ENCODE results near the gene ROR1.

DNA sequence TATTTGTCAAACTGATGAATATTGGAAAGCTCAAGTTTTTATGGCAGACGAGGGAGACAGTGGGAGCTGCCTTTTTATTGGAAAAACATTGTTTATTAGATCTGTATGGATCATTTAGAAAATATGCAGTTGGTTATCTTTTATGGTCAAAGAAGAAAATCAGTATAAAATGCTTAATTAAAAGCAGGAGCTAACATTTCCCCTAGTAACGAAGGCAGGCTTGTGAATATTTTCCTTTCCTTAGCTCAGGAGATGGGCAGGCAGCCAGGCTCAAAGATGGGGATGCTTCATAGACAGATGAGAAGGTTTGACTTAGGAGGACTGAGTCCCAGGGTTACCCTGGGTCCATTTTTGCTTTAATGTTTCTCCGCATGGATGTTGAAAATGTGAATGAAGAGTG, 26.0 kb downstream of the ROR1 start:
- TF ChIP-seq, protein P1, sequence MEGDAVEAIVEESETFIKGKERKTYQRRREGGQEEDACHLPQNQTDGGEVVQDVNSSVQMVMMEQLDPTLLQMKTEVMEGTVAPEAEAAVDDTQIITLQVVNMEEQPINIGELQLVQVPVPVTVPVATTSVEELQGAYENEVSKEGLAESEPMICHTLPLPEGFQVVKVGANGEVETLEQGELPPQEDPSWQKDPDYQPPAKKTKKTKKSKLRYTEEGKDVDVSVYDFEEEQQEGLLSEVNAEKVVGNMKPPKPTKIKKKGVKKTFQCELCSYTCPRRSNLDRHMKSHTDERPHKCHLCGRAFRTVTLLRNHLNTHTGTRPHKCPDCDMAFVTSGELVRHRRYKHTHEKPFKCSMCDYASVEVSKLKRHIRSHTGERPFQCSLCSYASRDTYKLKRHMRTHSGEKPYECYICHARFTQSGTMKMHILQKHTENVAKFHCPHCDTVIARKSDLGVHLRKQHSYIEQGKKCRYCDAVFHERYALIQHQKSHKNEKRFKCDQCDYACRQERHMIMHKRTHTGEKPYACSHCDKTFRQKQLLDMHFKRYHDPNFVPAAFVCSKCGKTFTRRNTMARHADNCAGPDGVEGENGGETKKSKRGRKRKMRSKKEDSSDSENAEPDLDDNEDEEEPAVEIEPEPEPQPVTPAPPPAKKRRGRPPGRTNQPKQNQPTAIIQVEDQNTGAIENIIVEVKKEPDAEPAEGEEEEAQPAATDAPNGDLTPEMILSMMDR (IDR thresholded peaks at IDR 0.05; ENCODE audit: borderline replicate concordance, extremely low read depth, low read length, poor library complexity, severe bottlenecking): no peak
- TF ChIP-seq EZH2 (IDR thresholded peaks at IDR 0.05; ENCODE audit: borderline replicate concordance, low read depth, low read length, severe bottlenecking): no peak
